SK-N-MC (cell line): ENCODE data around the gene TMEM204.

Experiments
- EZH2 ChIP-seq: fragments of 200-600 bp; sonication (generic); IDR thresholded peaks from one replicate; pipeline ENCODE4 v1.6.1; 2017; ENCODE audit warnings: antibody characterized with exemption
- POLR2AphosphoS5 ChIP-seq: IDR thresholded peaks from 2 replicates; pipeline ENCODE4 v1.6.1; 2012; ENCODE audit warnings: mild to moderate bottlenecking, low read depth, low read length, borderline replicate concordance

DNA sequence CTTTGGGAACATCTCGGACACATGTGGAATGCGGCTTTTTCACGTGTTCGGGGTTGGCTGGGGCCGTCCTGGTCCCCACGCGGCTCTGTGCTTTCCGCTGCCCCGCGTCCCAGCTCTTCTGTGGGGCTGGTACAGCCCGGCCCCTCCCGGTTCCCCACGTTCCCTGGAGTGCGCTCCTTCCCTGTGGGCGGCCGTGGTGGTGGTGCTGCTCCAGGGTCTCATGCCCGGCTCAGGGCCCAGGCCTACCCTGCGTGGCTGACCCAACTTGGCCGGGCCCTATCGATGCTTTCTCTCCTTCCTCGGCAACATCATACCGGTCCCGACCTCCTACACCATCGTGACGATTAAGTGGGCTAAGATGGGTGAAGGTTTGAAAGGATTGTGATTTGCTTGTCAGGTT lies 37.0 kb upstream of the TMEM204 start:
- TF ChIP-seq EZH2, result no peak
- no peak for TF ChIP-seq POLR2AphosphoS5
